ENCODE measurements around the gene CAPNS2. TPM values are rescaled to one million over a fixed set of nuclear protein-coding genes. Genes with fewer than 3 reads are reported as not detected.
"Not testable (repeated sequence)": the region's sequence is repeated elsewhere in the genome, so short reads cannot be mapped to it uniquely, and the experiment has no call there.

CAPNS2 gene
- total RNA-seq, 1 donor from 2014 or later, result 4.7 TPM

DNA sequence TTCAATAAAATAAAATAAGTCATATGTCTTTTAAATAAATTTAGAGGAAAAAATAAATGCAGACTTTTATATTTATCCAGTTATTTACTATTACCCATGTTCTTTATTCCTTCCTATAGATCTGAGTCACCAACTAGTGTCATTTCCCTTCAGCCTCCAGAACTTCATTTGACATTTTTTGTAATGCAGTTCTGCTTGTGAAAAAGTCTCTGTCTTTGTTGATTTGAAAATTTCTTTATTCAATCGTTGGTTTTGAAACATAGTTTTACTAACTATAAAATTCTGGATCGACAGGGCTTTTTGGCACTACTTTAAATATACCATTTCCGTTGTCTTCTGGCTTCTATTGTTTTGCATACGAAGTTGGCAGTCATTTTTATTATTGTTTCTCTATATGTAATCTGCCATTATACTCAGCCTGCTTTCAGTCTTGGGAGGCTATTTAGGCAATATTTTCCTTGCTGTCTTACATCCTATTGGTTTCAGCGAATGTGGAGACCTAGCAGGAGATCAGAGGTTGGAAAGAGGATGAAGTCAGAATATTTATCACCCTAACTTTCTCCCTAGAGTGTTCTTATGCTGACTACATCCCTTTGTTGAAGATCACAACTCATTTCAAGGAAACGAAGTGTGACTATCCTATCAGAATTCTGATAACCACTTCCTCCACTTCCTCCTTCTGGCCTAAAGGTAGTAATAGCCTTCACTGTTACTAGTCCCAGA is 47.3 kb downstream of the CAPNS2 start:
- peaks cover 4% of the 10 kb centered on the region for H3K9me3 Mint-ChIP-seq
- peaks cover 16% of the 10 kb centered on the region for H3K27me3 Mint-ChIP-seq

DNA sequence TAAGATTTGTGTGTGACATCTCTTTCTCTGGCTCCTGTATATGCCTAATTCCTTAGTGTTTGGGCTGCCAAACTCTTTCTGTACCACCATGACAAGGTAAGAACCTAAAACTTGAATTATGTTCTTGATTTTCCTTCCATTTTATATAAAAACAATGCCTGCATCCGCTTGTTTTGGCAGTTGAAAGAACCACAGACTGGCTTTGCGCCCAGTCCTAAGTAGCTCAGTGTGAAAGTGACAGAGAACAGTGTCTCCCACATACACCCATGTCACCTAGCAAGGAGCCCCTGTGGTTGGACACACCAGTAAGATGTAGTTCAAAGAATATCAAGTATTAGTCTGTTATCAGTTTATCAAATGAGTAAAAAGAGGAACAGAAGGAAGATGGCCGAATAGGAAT is 48.6 kb downstream of the CAPNS2 start:
- DNase-seq (ENCODE audit: extremely low spot score, unreplicated experiment), result no peak
- no peaks in the 10 kb centered on the region for H3K4me1 Mint-ChIP-seq (ENCODE audit: unreplicated experiment)
- no peak overlapping the region for H3K4me3 Mint-ChIP-seq
- TF ChIP-seq, protein P1, sequence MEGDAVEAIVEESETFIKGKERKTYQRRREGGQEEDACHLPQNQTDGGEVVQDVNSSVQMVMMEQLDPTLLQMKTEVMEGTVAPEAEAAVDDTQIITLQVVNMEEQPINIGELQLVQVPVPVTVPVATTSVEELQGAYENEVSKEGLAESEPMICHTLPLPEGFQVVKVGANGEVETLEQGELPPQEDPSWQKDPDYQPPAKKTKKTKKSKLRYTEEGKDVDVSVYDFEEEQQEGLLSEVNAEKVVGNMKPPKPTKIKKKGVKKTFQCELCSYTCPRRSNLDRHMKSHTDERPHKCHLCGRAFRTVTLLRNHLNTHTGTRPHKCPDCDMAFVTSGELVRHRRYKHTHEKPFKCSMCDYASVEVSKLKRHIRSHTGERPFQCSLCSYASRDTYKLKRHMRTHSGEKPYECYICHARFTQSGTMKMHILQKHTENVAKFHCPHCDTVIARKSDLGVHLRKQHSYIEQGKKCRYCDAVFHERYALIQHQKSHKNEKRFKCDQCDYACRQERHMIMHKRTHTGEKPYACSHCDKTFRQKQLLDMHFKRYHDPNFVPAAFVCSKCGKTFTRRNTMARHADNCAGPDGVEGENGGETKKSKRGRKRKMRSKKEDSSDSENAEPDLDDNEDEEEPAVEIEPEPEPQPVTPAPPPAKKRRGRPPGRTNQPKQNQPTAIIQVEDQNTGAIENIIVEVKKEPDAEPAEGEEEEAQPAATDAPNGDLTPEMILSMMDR (conservative IDR thresholded peaks at IDR 0.05), result no peak
- H3K36me3 Mint-ChIP-seq, result no peaks in the 10 kb centered on the region
- H3K27ac Mint-ChIP-seq, result no peak overlapping the region
- peaks cover 19% of the 10 kb centered on the region for H3K27me3 Mint-ChIP-seq
- peaks cover 4% of the 10 kb centered on the region for H3K9me3 Mint-ChIP-seq

More for the DNA sequence above, 47.3 kb downstream of the CAPNS2 start:
- H3K27ac Mint-ChIP-seq, result no peak overlapping the region
- TF ChIP-seq, protein P1 (conservative IDR thresholded peaks at IDR 0.05), result no peak
- no peaks in the 10 kb centered on the region for H3K4me1 Mint-ChIP-seq (ENCODE audit: unreplicated experiment)
- no peak overlapping the region for H3K4me3 Mint-ChIP-seq
- DNase-seq (ENCODE audit: extremely low spot score, unreplicated experiment), result no peak
- H3K36me3 Mint-ChIP-seq, result no peaks in the 10 kb centered on the region

DNA sequence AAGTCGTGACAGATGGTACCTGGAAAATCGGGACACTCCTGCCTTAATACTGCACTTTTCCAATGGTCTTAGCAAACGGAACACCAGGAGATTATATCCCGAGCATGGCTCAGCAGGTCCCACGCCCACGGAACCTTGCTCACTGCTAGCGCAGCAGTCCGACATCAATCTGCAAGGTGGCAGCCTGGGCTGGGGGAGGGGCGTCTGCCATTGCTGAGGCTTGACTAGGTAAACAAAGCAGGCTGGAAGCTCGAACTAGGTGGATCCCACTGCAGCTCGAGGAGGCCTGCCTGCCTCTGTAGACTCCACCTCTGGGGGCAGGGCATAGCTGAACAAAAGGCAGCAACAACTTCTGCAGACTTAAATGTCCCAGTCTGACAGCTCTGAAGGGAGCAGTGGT is 49.2 kb downstream of the CAPNS2 start:
- not testable (repeated sequence) for H3K9me3 Mint-ChIP-seq, H3K36me3 Mint-ChIP-seq, H3K27ac Mint-ChIP-seq

More for the DNA sequence above, 49.2 kb downstream of the CAPNS2 start:
- H3K27me3 Mint-ChIP-seq, result peaks cover 19% of the 10 kb centered on the region
- DNase-seq (ENCODE audit: extremely low spot score, unreplicated experiment); H3K4me3 Mint-ChIP-seq; H3K4me1 Mint-ChIP-seq (ENCODE audit: unreplicated experiment): not testable (repeated sequence)

Other genes starting within 250 kb of the CAPNS2 start
- gene IRX6, start 242.5 kb upstream of the CAPNS2 start, total RNA-seq (ENCODE audit: low replicate concordance), result 0.71 and 1.5 TPM in 2 replicates
- gene MMP2, start 87.5 kb upstream of the CAPNS2 start, total RNA-seq (ENCODE audit: low replicate concordance), result 5.7 and 106 TPM in 2 replicates
- 18.9 and 38.6 TPM in 2 replicates for gene LPCAT2, start 57.6 kb upstream of the CAPNS2 start, total RNA-seq (ENCODE audit: low replicate concordance)
- gene SLC6A2, start 89.3 kb downstream of the CAPNS2 start, total RNA-seq (ENCODE audit: low replicate concordance), result 5.7 and 12.7 TPM in 2 replicates

All from type B pancreatic cell (in vitro differentiated cells).